H9 (cell line): ENCODE data around the gene DPH2. TPM values are rescaled to one million over a fixed set of nuclear protein-coding genes. Genes with fewer than 3 reads are reported as not detected.

Source experiments
- DNase-seq: peaks from one replicate; pipeline ENCODE4 v3.0.0-alpha.2; 2017
- H2AFZ ChIP-seq: one replicate; pipeline ENCODE4 v1.6.1; 2013; ENCODE audit warnings: mild to moderate bottlenecking, low read length, control low read depth, moderate library complexity
- H2AK5ac ChIP-seq: 2 replicates; pipeline ENCODE4 v1.6.1; 2013; ENCODE audit warnings: low read length, control low read depth, mixed read lengths; ENCODE audit not compliant: insufficient read length
- H2BK120ac ChIP-seq: one replicate; pipeline ENCODE4 v1.6.1; 2013; ENCODE audit warnings: low read depth, mild to moderate bottlenecking, low read length, control low read depth, inconsistent platforms; ENCODE audit not compliant: poor library complexity, severe bottlenecking
- H2BK12ac ChIP-seq: 2 replicates; pipeline ENCODE4 v1.6.1; 2013; ENCODE audit warnings: low read length, control low read depth, mixed read lengths, low read depth; ENCODE audit not compliant: insufficient read length
- H2BK15ac ChIP-seq: 2 replicates; pipeline ENCODE4 v1.6.1; 2013; ENCODE audit warnings: low read depth, low read length, control low read depth
- H2BK20ac ChIP-seq: one replicate; pipeline ENCODE4 v1.6.1; 2013; ENCODE audit warnings: low read depth, mild to moderate bottlenecking, low read length, control low read depth, inconsistent platforms; ENCODE audit not compliant: poor library complexity, severe bottlenecking
- H2BK5ac ChIP-seq: 2 replicates; pipeline ENCODE4 v1.6.1; 2013; ENCODE audit warnings: low read length, control low read depth, mixed read lengths; ENCODE audit not compliant: insufficient read length
- H3K14ac ChIP-seq: 2 replicates; pipeline ENCODE4 v1.6.1; 2013; ENCODE audit warnings: low read length, control low read depth; ENCODE audit not compliant: insufficient read depth
- H3K18ac ChIP-seq: 2 replicates; pipeline ENCODE4 v1.6.1; 2013; ENCODE audit warnings: low read depth, mild to moderate bottlenecking, mixed read lengths, low read length, control low read depth; ENCODE audit not compliant: insufficient read length
- H3K23ac ChIP-seq: 2 replicates; pipeline ENCODE4 v1.6.1; 2013; ENCODE audit warnings: low read length, control low read depth, mixed read lengths, low read depth; ENCODE audit not compliant: insufficient read length
- H3K23me2 ChIP-seq: 2 replicates; pipeline ENCODE4 v1.6.1; 2013; ENCODE audit warnings: low read depth, mild to moderate bottlenecking, mixed read lengths, low read length, control low read depth; ENCODE audit not compliant: insufficient read length, poor library complexity, severe bottlenecking
- H3K27ac ChIP-seq: 2 replicates; pipeline ENCODE4 v1.5.1; 2013; ENCODE audit warnings: low read length, control low read depth, mixed read lengths, low read depth; ENCODE audit not compliant: insufficient read length
- H3K27me3 ChIP-seq: 2 replicates; pipeline ENCODE4 v1.6.1; 2013; ENCODE audit warnings: low read length, control low read depth, inconsistent platforms; ENCODE audit not compliant: insufficient read depth
- H3K4ac ChIP-seq: 2 replicates; pipeline ENCODE4 v1.6.1; 2013; ENCODE audit warnings: low read depth, mild to moderate bottlenecking, control low read depth, inconsistent platforms, low read length, moderate library complexity
- H3K4me1 ChIP-seq: 2 replicates; pipeline ENCODE4 v1.6.1; 2013; ENCODE audit warnings: low read length, control low read depth, inconsistent platforms; ENCODE audit not compliant: insufficient read depth
- H3K4me2 ChIP-seq: 2 replicates; pipeline ENCODE4 v1.6.1; 2013; ENCODE audit warnings: low read length, control low read depth, mixed read lengths; ENCODE audit not compliant: insufficient read length, insufficient read depth
- H3K56ac ChIP-seq: 2 replicates; pipeline ENCODE4 v1.6.1; 2013; ENCODE audit warnings: low read depth, mild to moderate bottlenecking, mixed read lengths, low read length, control low read depth; ENCODE audit not compliant: insufficient read length
- H3K79me1 ChIP-seq: 2 replicates; pipeline ENCODE4 v1.6.1; 2013; ENCODE audit warnings: low read depth, mild to moderate bottlenecking, moderate library complexity, low read length, control low read depth, inconsistent platforms; ENCODE audit not compliant: insufficient read depth, poor library complexity, severe bottlenecking
- H3K79me2 ChIP-seq: 2 replicates; pipeline ENCODE4 v1.6.1; 2013; ENCODE audit warnings: low read length, control low read depth, inconsistent platforms; ENCODE audit not compliant: insufficient read depth
- H3K9ac ChIP-seq: 2 replicates; pipeline ENCODE4 v1.6.1; 2013; ENCODE audit warnings: low read length, control low read depth, mixed read lengths; ENCODE audit not compliant: insufficient read length; ENCODE audit errors: extremely low read depth
- H3K9me3 ChIP-seq: one replicate; pipeline ENCODE4 v1.6.1; 2013; ENCODE audit warnings: low read depth, low read length, inconsistent platforms; ENCODE audit not compliant: control insufficient read depth
- H3T11ph ChIP-seq: one replicate; pipeline ENCODE4 v1.6.1; 2013; ENCODE audit warnings: mild to moderate bottlenecking, low read length, control low read depth, inconsistent platforms
- H4K20me1 ChIP-seq: one replicate; pipeline ENCODE4 v1.6.1; 2013; ENCODE audit not compliant: control insufficient read depth, insufficient read length, insufficient read depth
- H4K5ac ChIP-seq: 2 replicates; pipeline ENCODE4 v1.6.1; 2013; ENCODE audit warnings: low read depth, mild to moderate bottlenecking, mixed read lengths, low read length, control low read depth; ENCODE audit not compliant: insufficient read length
- H4K8ac ChIP-seq: replicated peaks from 2 replicates; pipeline ENCODE4 v1.6.1; 2013; ENCODE audit warnings: low read length, control low read depth, mixed read lengths, low read depth; ENCODE audit not compliant: insufficient read length
- H4K91ac ChIP-seq: 2 replicates; pipeline ENCODE4 v1.6.1; 2013; ENCODE audit warnings: low read depth, mild to moderate bottlenecking, moderate library complexity, mixed read lengths, low read length, control low read depth; ENCODE audit not compliant: insufficient read length
- H3K27ac Mint-ChIP-seq, 3 experiments: 2 replicates in 2 of 3; 3 replicates in 1 of 3; pipeline ENCODE4 v1.8.0; 2020 to 2021; ENCODE audit warnings: mixed read lengths in 3 of 3, mild to moderate bottlenecking in 1 of 3, moderate library complexity in 1 of 3
- H3K27me3 Mint-ChIP-seq: 2 replicates; pipeline ENCODE4 v1.8.0; 2021; ENCODE audit warnings: low read depth, mild to moderate bottlenecking, moderate library complexity, mixed read lengths
- H3K36me3 Mint-ChIP-seq, 3 experiments: 2 replicates in 2 of 3; 3 replicates in 1 of 3; pipeline ENCODE4 v1.8.0; 2020 to 2021; ENCODE audit warnings: low read depth in 3 of 3, mixed read lengths in 3 of 3; ENCODE audit not compliant: insufficient read depth in 1 of 3
- H3K4me1 Mint-ChIP-seq, 2 experiments: 2 replicates each; pipeline ENCODE4 v1.8.0; 2020; ENCODE audit warnings: mixed read lengths in 2 of 2
- H3K4me3 Mint-ChIP-seq, 2 experiments: 2 replicates in 1 of 2; 3 replicates in 1 of 2; pipeline ENCODE4 v1.8.0; 2020 to 2021; ENCODE audit warnings: mild to moderate bottlenecking in 2 of 2, mixed read lengths in 2 of 2, moderate library complexity in 1 of 2
- H3K9me3 Mint-ChIP-seq, 2 experiments: 2 replicates in 1 of 2; 3 replicates in 1 of 2; pipeline ENCODE4 v1.8.0; 2020; ENCODE audit warnings: mild to moderate bottlenecking in 2 of 2, mixed read lengths in 2 of 2, moderate library complexity in 1 of 2
- WGBS: extraction: QIAGEN DNeasy Blood & Tissue Kit; methylation state at CpG from one replicate; pipeline ENCODE4 v1.1.7; 2013; ENCODE audit warnings: missing lambda C conversion rate, low lambda C conversion rate, mixed read lengths; ENCODE audit not compliant: insufficient read length; ENCODE audit errors: extremely low coverage; 5-methylcytosine and 5-hydroxymethylcytosine counted together
- total RNA-seq: library from RNA; stranded (reverse); gene quantifications from 2 replicates; pipeline ENCODE4 v1.2.1, GENCODE V29; 2021
- TF ChIP-seq, protein P1 (sequence below): fragments of 200-600 bp; sonication (generic); conservative IDR thresholded peaks from 3 replicates; pipeline ENCODE4 v1.8.0; 2021; ENCODE audit warnings: antibody characterized with exemption, mild to moderate bottlenecking

DPH2 gene
- total RNA-seq, 1 experiment from 2014 or later = 74.4 TPM

GRCh38 chr1:43969416-43969745 is 429 bp upstream of the DPH2 start:
- Histone ChIP-seq H4K91ac (no peak overlapping the region), H3K9ac (no peak overlapping the region), H3K4ac (no peak overlapping the region), H2BK15ac (no peak overlapping the region), H3K79me2 (no peaks in the 10 kb centered on the region; the same call in 1 of the 2 replicates), H2BK20ac (no peak overlapping the region), H4K20me1 (no peaks in the 10 kb centered on the region), H2BK120ac (no peak overlapping the region), H3K23me2 (peaks cover 10% of the 10 kb centered on the region), H3K79me1 (peaks cover 3% of the 10 kb centered on the region), H3K56ac (no peak overlapping the region), H3K4me1 (no peaks in the 10 kb centered on the region; the same call in 1 of the 2 replicates), H4K8ac (no peak overlapping the region), H3K4me2 (peak overlapping the region; percentile 81), H3K14ac (no peak overlapping the region), H4K5ac (no peak overlapping the region), H3T11ph (no peak overlapping the region), H2AFZ (no peak overlapping the region), H2BK5ac (no peak overlapping the region), H3K18ac (no peak overlapping the region), H3K27me3 (no peaks in the 10 kb centered on the region), H2BK12ac (no peak overlapping the region), H3K27ac (no peak overlapping the region), H2AK5ac (no peak overlapping the region), H3K23ac (no peak overlapping the region), H3K9me3 (no peaks in the 10 kb centered on the region)
- Mint-ChIP-seq H3K4me1 (peaks cover 17 to 20% of the 10 kb centered on the region in 2 experiments), H3K9me3 (no peaks in the 10 kb centered on the region), H3K27ac (no peak overlapping the region), H3K27me3 (peaks cover 1% of the 10 kb centered on the region), H3K4me3 (peak overlapping the region; percentile 98 to 100), H3K36me3 (peaks cover 10 to 29% (median 14%) of the 10 kb centered on the region in 3 experiments; a peak in 6 of 7 replicates)
- TF ChIP-seq, protein P1, sequence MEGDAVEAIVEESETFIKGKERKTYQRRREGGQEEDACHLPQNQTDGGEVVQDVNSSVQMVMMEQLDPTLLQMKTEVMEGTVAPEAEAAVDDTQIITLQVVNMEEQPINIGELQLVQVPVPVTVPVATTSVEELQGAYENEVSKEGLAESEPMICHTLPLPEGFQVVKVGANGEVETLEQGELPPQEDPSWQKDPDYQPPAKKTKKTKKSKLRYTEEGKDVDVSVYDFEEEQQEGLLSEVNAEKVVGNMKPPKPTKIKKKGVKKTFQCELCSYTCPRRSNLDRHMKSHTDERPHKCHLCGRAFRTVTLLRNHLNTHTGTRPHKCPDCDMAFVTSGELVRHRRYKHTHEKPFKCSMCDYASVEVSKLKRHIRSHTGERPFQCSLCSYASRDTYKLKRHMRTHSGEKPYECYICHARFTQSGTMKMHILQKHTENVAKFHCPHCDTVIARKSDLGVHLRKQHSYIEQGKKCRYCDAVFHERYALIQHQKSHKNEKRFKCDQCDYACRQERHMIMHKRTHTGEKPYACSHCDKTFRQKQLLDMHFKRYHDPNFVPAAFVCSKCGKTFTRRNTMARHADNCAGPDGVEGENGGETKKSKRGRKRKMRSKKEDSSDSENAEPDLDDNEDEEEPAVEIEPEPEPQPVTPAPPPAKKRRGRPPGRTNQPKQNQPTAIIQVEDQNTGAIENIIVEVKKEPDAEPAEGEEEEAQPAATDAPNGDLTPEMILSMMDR = no peak
- no CpG with 5 or more reads among the region's 7 CpGs for WGBS
- DNase-seq = no peak
